ENCODE results near the gene TAF3.

The TAF3 gene

DNA sequence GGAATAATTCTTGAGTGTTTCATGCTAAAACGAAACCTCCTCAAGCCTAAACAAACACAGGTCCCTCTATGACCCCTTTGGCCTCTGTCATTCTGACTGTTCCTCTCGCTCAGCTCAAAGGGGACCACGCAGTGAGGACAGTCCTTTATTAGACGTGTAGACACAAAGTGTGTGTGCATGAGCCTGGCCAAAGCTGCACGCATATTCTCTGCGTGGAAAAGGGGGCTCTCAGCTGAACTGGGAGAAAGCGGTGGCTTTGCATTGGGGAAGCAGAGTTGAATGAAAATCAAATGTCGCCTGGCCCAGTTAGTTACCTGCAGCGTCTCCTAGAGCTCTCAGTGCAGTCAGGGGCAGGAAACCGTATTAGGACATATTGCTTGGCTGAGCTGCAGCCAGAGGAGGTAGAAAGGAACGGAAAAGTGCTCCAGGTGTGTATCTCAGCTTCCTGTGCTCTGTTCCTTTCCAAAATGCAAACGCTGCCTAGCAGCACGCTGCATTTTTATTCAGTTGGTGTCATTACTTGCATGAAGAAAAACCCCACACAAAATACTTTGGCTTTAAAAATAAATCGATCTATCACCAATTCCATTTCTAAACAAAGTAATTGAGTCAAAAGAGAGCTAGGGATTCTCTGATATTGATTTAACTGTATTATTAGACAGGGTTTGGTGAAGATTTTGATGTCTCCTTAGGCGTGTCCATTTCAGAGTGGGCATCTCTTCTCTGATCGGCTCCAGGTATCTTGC, 241.1 kb downstream of the TAF3 start:
- H2BK15ac ChIP-seq (replicated peaks; ENCODE audit: low read depth), result no peak overlapping the region
- H4K5ac ChIP-seq (ENCODE audit: low read length), result no peak overlapping the region
- WGBS (ENCODE audit: extremely low coverage, insufficient coverage, low lambda C conversion rate), result no CpG with 5 or more reads among the region's 16 CpGs
- no peak overlapping the region for H3K4ac ChIP-seq (ENCODE audit: low read depth, low read length)
- H3K18ac ChIP-seq (ENCODE audit: low read length), result no peak overlapping the region
- H3K4me2 ChIP-seq (ENCODE audit: low read length), result peak overlapping the region; percentile 50
- H4K8ac ChIP-seq (ENCODE audit: low read depth, low read length), result no peak overlapping the region
- H3K79me1 ChIP-seq (ENCODE audit: low read length), result peaks cover 11% of the 10 kb centered on the region
- no peak overlapping the region for H3K4me3 ChIP-seq (ENCODE audit: low read length)
- no peaks in the 10 kb centered on the region for H3K27me3 ChIP-seq (ENCODE audit: insufficient read depth, low read length, poor library complexity)
- H3K79me2 ChIP-seq (ENCODE audit: control insufficient read depth, insufficient read depth, low read length), result peaks cover 59% of the 10 kb centered on the region
- DNase-seq, result no peak
- peak overlapping the region; percentile 65 for H2BK5ac ChIP-seq (ENCODE audit: low read length)
- H2AK5ac ChIP-seq (ENCODE audit: low read length), result peak overlapping the region; percentile 85
- no peak overlapping the region for H2BK120ac ChIP-seq (ENCODE audit: low read depth, low read length)
- H3K23ac ChIP-seq (ENCODE audit: low read length), result peak overlapping the region; percentile 99
- peaks cover 50% of the 10 kb centered on the region for H3K4me1 ChIP-seq (ENCODE audit: control insufficient read depth, low read depth, low read length)
- H3K56ac ChIP-seq (ENCODE audit: low read length), result peak overlapping the region; percentile 90
- H3K27ac ChIP-seq (ENCODE audit: low read depth, low read length), result peak overlapping the region; percentile 17
- H3K36me3 ChIP-seq (ENCODE audit: control insufficient read depth, insufficient read depth, low read length), result peaks cover 3% of the 10 kb centered on the region
- H3K9ac ChIP-seq (ENCODE audit: low read length), result peak overlapping the region; percentile 85

DNA sequence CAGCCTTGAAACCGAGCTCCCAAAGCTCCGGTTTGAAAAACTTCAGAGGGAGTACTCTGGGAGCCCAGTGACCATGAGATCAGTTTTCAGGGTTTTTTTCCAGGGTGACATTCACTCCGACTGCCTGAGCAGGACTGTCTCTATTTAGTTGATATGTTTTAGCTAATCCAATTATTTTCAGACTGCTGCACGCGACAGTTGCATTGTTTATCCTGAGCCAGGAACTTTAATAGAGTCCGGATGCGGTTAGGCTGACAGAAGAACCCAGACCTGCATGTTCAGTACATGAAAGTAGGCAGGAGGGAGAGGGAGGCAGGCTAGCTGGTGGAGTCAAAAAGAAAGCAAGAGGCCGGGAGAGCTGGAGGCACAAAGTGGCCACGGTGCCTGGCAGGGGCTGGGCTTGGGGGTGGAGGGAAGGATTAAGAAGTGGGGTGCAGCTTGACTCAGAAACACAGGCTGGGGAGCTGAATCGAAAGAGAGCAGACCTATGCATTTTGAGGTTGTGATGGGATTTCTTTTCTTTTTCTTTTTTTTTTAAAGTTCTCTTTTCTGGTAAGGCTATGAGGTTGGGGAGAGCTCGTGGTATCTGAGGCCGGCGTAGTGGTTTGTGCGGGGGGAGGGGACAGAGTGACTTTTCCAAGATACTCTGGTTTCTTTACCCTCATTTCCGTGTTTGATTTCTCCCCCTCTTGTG, 241.9 kb downstream of the TAF3 start:
- H3K79me1 ChIP-seq (ENCODE audit: low read length), result peaks cover 11% of the 10 kb centered on the region
- WGBS (ENCODE audit: extremely low coverage, insufficient coverage, low lambda C conversion rate), result no CpG with 5 or more reads among the region's 15 CpGs
- peak overlapping the region; percentile 39 for H3K56ac ChIP-seq (ENCODE audit: low read length)
- no peak overlapping the region for H2BK5ac ChIP-seq (ENCODE audit: low read length)
- H4K8ac ChIP-seq (ENCODE audit: low read depth, low read length), result no peak overlapping the region
- H3K27ac ChIP-seq (ENCODE audit: low read depth, low read length), result no peak overlapping the region
- H3K79me2 ChIP-seq (ENCODE audit: control insufficient read depth, insufficient read depth, low read length), result peaks cover 56% of the 10 kb centered on the region
- peak overlapping the region; percentile 20 for H3K4ac ChIP-seq (ENCODE audit: low read depth, low read length)
- no peak overlapping the region for H4K5ac ChIP-seq (ENCODE audit: low read length)
- peak overlapping the region; percentile 2 for H3K18ac ChIP-seq (ENCODE audit: low read length)
- peak overlapping the region; percentile 45 for H3K4me2 ChIP-seq (ENCODE audit: low read length)
- H3K27me3 ChIP-seq (ENCODE audit: insufficient read depth, low read length, poor library complexity), result no peaks in the 10 kb centered on the region
- DNase-seq, result no peak
- no peak overlapping the region for H2BK120ac ChIP-seq (ENCODE audit: low read depth, low read length)
- H2AK5ac ChIP-seq (ENCODE audit: low read length), result peak overlapping the region; percentile 78
- H3K36me3 ChIP-seq (ENCODE audit: control insufficient read depth, insufficient read depth, low read length), result peaks cover 3% of the 10 kb centered on the region
- no peak overlapping the region for H2BK15ac ChIP-seq (replicated peaks; ENCODE audit: low read depth)
- peak overlapping the region; percentile 48 for H3K23ac ChIP-seq (ENCODE audit: low read length)
- peak overlapping the region; percentile 57 for H3K9ac ChIP-seq (ENCODE audit: low read length)
- H3K4me3 ChIP-seq (ENCODE audit: low read length), result no peak overlapping the region
- peaks cover 55% of the 10 kb centered on the region for H3K4me1 ChIP-seq (ENCODE audit: control insufficient read depth, low read depth, low read length)

DNA sequence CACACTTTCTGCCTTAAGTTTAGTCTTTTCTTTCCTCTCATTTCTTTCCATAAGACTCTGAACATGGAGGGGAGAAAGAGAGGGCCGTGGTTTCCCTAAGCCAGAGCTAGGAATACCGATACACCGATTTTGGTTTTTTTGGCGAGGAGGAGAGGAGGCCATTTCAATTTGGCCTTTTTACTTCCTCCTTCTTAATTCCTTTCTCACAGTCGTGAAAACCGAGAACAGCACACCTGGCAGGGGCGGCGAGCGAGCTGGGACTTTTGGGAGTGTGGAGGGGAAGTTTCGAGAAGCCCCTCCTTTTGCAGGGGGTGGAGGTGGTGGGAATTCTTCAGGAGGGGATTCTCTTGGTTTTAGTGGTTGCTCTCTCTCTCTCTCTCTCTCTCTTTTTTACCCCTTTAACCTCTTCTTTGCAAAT, 242.4 kb downstream of the TAF3 start:
- Histone ChIP-seq H3K27me3 (ENCODE audit: insufficient read depth, low read length, poor library complexity) (no peaks in the 10 kb centered on the region), H3K56ac (ENCODE audit: low read length) (peak overlapping the region; percentile 39), H2BK15ac (replicated peaks; ENCODE audit: low read depth) (no peak overlapping the region), H3K4me3 (ENCODE audit: low read length) (no peak overlapping the region), H2BK5ac (ENCODE audit: low read length) (peak overlapping the region; percentile 66), H4K5ac (ENCODE audit: low read length) (peak overlapping the region; percentile 65), H3K9ac (ENCODE audit: low read length) (peak overlapping the region; percentile 57), H3K4me2 (ENCODE audit: low read length) (peak overlapping the region; percentile 27), H3K4me1 (ENCODE audit: control insufficient read depth, low read depth, low read length) (peaks cover 55% of the 10 kb centered on the region), H2AK5ac (ENCODE audit: low read length) (peak overlapping the region; percentile 78), H3K18ac (ENCODE audit: low read length) (peak overlapping the region; percentile 2), H3K79me2 (ENCODE audit: control insufficient read depth, insufficient read depth, low read length) (peaks cover 50% of the 10 kb centered on the region), H3K27ac (ENCODE audit: low read depth, low read length) (peak overlapping the region; percentile 72), H3K4ac (ENCODE audit: low read depth, low read length) (no peak overlapping the region), H3K79me1 (ENCODE audit: low read length) (peaks cover 11% of the 10 kb centered on the region), H3K23ac (ENCODE audit: low read length) (peak overlapping the region; percentile 87), H2BK120ac (ENCODE audit: low read depth, low read length) (peak overlapping the region; percentile 37), H3K36me3 (ENCODE audit: control insufficient read depth, insufficient read depth, low read length) (peaks cover 3% of the 10 kb centered on the region), H4K8ac (ENCODE audit: low read depth, low read length) (no peak overlapping the region)
- WGBS (ENCODE audit: extremely low coverage, insufficient coverage, low lambda C conversion rate), result no CpG with 5 or more reads among the region's 10 CpGs
- no peak for DNase-seq

DNA sequence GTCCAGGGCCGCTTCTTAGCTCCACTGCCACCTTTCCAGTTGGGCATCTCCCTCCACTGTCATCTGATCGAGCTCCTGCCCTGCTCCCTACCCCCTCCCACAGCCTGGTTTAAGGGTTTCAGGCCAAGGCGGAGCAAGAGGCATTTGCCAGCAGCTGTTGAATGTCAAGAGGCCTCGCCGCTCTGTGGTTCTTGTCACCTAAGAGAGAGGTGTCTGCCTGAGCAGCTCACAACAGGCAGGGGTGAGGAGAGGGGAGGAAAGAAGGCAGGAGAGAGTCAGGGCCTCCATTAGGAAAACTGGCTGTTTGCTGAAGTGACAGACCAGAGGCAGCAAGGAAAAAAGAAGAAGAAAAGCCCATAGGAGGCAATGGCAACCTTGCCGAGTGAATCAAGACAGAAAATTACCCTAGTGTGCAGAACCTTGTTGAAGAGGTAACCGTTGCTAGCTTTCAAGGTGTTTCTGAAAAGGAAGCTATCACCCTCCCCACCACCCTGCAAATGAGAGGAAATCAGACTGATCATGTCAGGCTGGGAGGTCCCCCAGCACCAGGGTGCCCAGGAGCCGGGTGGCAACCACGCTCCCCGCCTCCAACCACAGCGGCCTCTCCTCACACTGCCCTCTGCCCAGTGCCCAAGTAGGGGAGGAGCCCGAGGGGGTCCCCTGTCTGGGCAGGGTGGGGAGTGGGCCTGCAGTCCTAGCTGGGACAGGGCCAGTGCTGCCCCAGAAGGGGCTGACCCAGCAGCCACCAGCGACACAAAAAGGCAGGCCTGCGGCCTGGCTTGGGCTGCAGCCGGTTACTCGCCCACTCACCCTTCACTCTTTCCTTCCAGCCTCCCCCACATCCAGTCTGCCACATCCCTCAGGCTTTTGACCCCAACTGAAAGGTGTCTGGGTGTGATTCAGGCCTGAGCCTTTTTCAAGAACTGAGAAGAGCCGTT, 243.2 kb downstream of the TAF3 start:
- H3K9ac ChIP-seq (ENCODE audit: low read length), result peak overlapping the region; percentile 57
- peaks cover 42% of the 10 kb centered on the region for H3K79me2 ChIP-seq (ENCODE audit: control insufficient read depth, insufficient read depth, low read length)
- peak overlapping the region; percentile 2 for H3K18ac ChIP-seq (ENCODE audit: low read length)
- peak; percentile 90 for DNase-seq
- H3K27ac ChIP-seq (ENCODE audit: low read depth, low read length), result peak overlapping the region; percentile 72
- peak overlapping the region; percentile 5 for H2BK120ac ChIP-seq (ENCODE audit: low read depth, low read length)
- peaks cover 11% of the 10 kb centered on the region for H3K79me1 ChIP-seq (ENCODE audit: low read length)
- peak overlapping the region; percentile 43 for H2AK5ac ChIP-seq (ENCODE audit: low read length)
- peaks cover 3% of the 10 kb centered on the region for H3K36me3 ChIP-seq (ENCODE audit: control insufficient read depth, insufficient read depth, low read length)
- whole genome bisulfite sequencing (ENCODE audit: extremely low coverage, insufficient coverage, low lambda C conversion rate), result no CpG with 5 or more reads among the region's 17 CpGs
- no peak overlapping the region for H3K4me2 ChIP-seq (ENCODE audit: low read length)
- peaks cover 55% of the 10 kb centered on the region for H3K4me1 ChIP-seq (ENCODE audit: control insufficient read depth, low read depth, low read length)
- H3K27me3 ChIP-seq (ENCODE audit: insufficient read depth, low read length, poor library complexity), result no peaks in the 10 kb centered on the region
- no peak overlapping the region for H4K8ac ChIP-seq (ENCODE audit: low read depth, low read length)
- peak overlapping the region; percentile 82 for H4K5ac ChIP-seq (ENCODE audit: low read length)
- peak overlapping the region; percentile 69 for H2BK5ac ChIP-seq (ENCODE audit: low read length)
- H3K23ac ChIP-seq (ENCODE audit: low read length), result peak overlapping the region; percentile 87
- H3K56ac ChIP-seq (ENCODE audit: low read length), result peak overlapping the region; percentile 39
- H3K4ac ChIP-seq (ENCODE audit: low read depth, low read length), result peak overlapping the region; percentile 19
- H3K4me3 ChIP-seq (ENCODE audit: low read length), result no peak overlapping the region
- H2BK15ac ChIP-seq (replicated peaks; ENCODE audit: low read depth), result no peak overlapping the region

DNA sequence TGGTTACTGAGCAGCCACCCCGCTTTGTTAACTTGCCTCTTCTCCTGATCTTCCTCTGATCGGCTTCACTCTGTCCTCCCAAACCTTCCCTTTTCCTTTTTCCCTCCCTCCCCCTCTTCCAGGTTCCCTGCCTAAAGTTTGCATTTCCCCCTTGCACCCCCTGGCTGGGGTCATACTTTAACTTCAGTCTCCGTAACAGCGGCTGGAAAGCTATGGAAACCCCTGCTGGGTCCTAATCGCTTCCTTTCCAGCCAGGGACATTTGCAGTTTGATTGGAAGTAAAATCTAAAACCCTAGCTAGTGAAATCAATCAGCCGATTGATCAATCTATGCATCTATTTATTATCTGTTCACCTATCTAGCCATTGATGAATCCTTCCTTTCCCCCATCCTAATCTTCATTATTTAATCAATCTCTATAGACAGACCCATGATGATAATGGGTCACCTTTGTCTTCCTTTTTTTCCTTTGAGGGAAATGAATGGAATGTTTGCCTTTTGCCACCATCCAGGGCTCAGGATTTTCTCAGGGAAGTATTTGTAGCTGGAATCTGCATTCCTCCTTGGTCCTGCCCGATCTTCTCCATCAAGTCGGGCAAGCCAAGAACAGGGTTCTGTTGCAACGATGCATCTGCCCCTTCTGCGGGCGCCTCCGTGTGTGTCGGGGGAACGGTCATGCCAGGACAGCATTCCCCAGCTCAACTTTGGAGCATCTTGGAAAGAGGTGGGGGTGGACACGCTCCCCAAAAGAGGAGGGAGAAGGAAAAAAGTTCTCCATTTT, 245.0 kb downstream of the TAF3 start:
- Histone ChIP-seq H3K56ac (ENCODE audit: low read length) (peak overlapping the region; percentile 75), H3K4me2 (ENCODE audit: low read length) (no peak overlapping the region), H2BK5ac (ENCODE audit: low read length) (peak overlapping the region; percentile 57), H3K4me1 (ENCODE audit: control insufficient read depth, low read depth, low read length) (peaks cover 49% of the 10 kb centered on the region), H3K18ac (ENCODE audit: low read length) (peak overlapping the region; percentile 98), H3K79me2 (ENCODE audit: control insufficient read depth, insufficient read depth, low read length) (peaks cover 26% of the 10 kb centered on the region), H3K4ac (ENCODE audit: low read depth, low read length) (peak overlapping the region; percentile 88), H3K36me3 (ENCODE audit: control insufficient read depth, insufficient read depth, low read length) (peaks cover 3% of the 10 kb centered on the region), H3K9ac (ENCODE audit: low read length) (peak overlapping the region; percentile 35), H2AK5ac (ENCODE audit: low read length) (peak overlapping the region; percentile 44), H3K27me3 (ENCODE audit: insufficient read depth, low read length, poor library complexity) (no peaks in the 10 kb centered on the region), H3K27ac (ENCODE audit: low read depth, low read length) (peak overlapping the region; percentile 94), H4K5ac (ENCODE audit: low read length) (no peak overlapping the region), H4K8ac (ENCODE audit: low read depth, low read length) (no peak overlapping the region), H2BK15ac (replicated peaks; ENCODE audit: low read depth) (peak overlapping the region; percentile 28), H2BK120ac (ENCODE audit: low read depth, low read length) (no peak overlapping the region), H3K23ac (ENCODE audit: low read length) (no peak overlapping the region), H3K79me1 (ENCODE audit: low read length) (peaks cover 8% of the 10 kb centered on the region), H3K4me3 (ENCODE audit: low read length) (no peak overlapping the region)
- peak; percentile 92 for DNase-seq
- WGBS (ENCODE audit: extremely low coverage, insufficient coverage, low lambda C conversion rate), result no CpG with 5 or more reads among the region's 15 CpGs
